Right lobe of liver (tissue), 6 donors: Measurements from ENCODE around the gene SYTL1. TPM values are rescaled to one million over a fixed set of nuclear protein-coding genes. Genes with fewer than 3 reads are reported as not detected.

Source experiments
- ATAC-seq, 4 donors: fragments of 200-7000 bp; cut with Tn5 transposase; one replicate each; pipeline ENCODE4 v1.9.1; 2020; ENCODE audit warnings: mild to moderate bottlenecking in 4 of 4, moderate library complexity in 4 of 4
- DNase-seq, 3 donors: peaks; one replicate each; pipeline ENCODE4 v3.0.0-alpha.2; 2020
- H3K27ac ChIP-seq, 3 donors: fragments of 200-600 bp; one replicate each; pipeline ENCODE4 v1.8.0; 2022
- H3K27me3 ChIP-seq, 2 donors: fragments of 200-600 bp; one replicate each; pipeline ENCODE4 v1.8.0; 2022
- H3K36me3 ChIP-seq, 4 donors: fragments of 200-600 bp; sonication (generic) in 1 of 4; one replicate each; pipeline versions ENCODE4 v1.5.1 to v1.8.0; 2017 to 2022; ENCODE audit warnings: control low read depth in 1 of 4
- H3K4me1 ChIP-seq, 4 donors: fragments of 200-600 bp; sonication (generic) in 1 of 4; one replicate each; pipeline versions ENCODE4 v1.5.1 to v1.8.0; 2017 to 2022; ENCODE audit warnings: control low read depth in 1 of 4
- H3K4me3 ChIP-seq, 3 donors: fragments of 200-600 bp; one replicate each; pipeline ENCODE4 v1.8.0; 2022
- H3K9me3 ChIP-seq, 4 donors: fragments of 200-600 bp; sonication (generic) in 1 of 4; one replicate each; pipeline versions ENCODE4 v1.5.1 to v1.8.0; 2017 to 2022; ENCODE audit warnings: control low read depth in 1 of 4
- POLR2A ChIP-seq: fragments of 450-650 bp; IDR thresholded peaks from one replicate; pipeline ENCODE4 v1.6.1; 2017; ENCODE audit warnings: antibody characterized with exemption, mild to moderate bottlenecking
- WGBS: methylation state at CpG from one replicate; pipeline ENCODE4 v1.1.6; 2018; ENCODE audit warnings: low coverage, low lambda C conversion rate; ENCODE audit not compliant: insufficient coverage; ENCODE audit errors: missing lambda C conversion rate; 5-methylcytosine and 5-hydroxymethylcytosine counted together
- intact Hi-C, 2 donors: fragments of 100-400 bp; cut with DNase I; formaldehyde crosslinking; loops; one replicate each; pipeline versions ENCODE4 v1.11.2 to v1.14.1; 2022
- total RNA-seq, 6 experiments: library from RNA; depleted of rRNA in 2 of 6; stranded (reverse); fragments of >200 nt in 2 of 6; fragmentation: NEBNext Ultra II Directional in 3 of 6; extraction: Animal tissue kit (Norgen Biotek cat#: 25700) in 3 of 6; gene quantifications; one replicate each; pipeline versions ENCODE4 v1.1.0 to v1.2.4, GENCODE V29; 2016 to 2023
- TF ChIP-seq, protein P1 (sequence below), 4 donors: fragments of 200-600 bp in 3 of 4; fragments of 450-650 bp in 1 of 4; IDR thresholded peaks; one replicate each; pipeline versions ENCODE4 v1.5.1 to v1.8.0; 2016 to 2022; ENCODE audit warnings: antibody characterized with exemption in 4 of 4, mild to moderate bottlenecking in 2 of 4
- donor health status: DM: no; HTN: yes; CAD: no.
- donor health status: DM: no; HTN: no; CAD: no.
- donor health status: DM: no; HTN: no; CAD: no.
- donor health status: DM: no; HTN: yes; CAD: no.
- donor health status: DM: no; HTN: yes; CAD: no.

SYTL1 gene
- total RNA-seq, 6 experiments from 2014 or later: 0.37 to 1.7 (median 0.80) TPM

DNA sequence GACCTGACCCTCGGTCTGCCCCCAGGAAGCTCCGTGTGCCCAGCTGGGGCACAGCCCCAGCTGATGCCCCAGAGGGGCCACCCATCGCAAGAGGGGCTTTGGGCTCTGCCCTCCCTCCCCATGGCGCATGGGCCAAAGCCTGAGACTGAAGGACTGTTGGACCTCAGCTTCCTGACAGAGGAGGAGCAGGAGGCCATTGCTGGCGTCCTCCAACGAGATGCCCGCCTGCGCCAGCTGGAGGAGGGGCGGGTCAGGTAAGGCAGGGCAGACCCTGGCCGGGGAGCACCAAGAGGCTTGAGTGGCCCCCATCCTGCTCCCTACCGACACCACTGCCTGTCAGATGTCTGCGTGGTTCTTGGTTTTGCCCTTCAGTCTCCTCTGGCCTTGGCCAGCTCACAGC, 3.5 kb downstream of the SYTL1 start:
- intact Hi-C loops: no loop called here
- WGBS: no CpG with 5 or more reads among the region's 12 CpGs
- TF ChIP-seq, protein P1, sequence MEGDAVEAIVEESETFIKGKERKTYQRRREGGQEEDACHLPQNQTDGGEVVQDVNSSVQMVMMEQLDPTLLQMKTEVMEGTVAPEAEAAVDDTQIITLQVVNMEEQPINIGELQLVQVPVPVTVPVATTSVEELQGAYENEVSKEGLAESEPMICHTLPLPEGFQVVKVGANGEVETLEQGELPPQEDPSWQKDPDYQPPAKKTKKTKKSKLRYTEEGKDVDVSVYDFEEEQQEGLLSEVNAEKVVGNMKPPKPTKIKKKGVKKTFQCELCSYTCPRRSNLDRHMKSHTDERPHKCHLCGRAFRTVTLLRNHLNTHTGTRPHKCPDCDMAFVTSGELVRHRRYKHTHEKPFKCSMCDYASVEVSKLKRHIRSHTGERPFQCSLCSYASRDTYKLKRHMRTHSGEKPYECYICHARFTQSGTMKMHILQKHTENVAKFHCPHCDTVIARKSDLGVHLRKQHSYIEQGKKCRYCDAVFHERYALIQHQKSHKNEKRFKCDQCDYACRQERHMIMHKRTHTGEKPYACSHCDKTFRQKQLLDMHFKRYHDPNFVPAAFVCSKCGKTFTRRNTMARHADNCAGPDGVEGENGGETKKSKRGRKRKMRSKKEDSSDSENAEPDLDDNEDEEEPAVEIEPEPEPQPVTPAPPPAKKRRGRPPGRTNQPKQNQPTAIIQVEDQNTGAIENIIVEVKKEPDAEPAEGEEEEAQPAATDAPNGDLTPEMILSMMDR (IDR thresholded peaks at IDR 0.05): no peak
- no peak for TF ChIP-seq POLR2A
- no peaks in the 10 kb centered on the region for H3K36me3 ChIP-seq
- no peaks in the 10 kb centered on the region for H3K27me3 ChIP-seq
- DNase-seq: no peak
- no peak overlapping the region for H3K4me3 ChIP-seq
- no peak overlapping the region for H3K27ac ChIP-seq
- peaks cover 0 to 8% (median 0%) of the 10 kb centered on the region in 4 donors for H3K4me1 ChIP-seq
- no peaks in the 10 kb centered on the region for H3K9me3 ChIP-seq
- ATAC-seq: no peak

DNA sequence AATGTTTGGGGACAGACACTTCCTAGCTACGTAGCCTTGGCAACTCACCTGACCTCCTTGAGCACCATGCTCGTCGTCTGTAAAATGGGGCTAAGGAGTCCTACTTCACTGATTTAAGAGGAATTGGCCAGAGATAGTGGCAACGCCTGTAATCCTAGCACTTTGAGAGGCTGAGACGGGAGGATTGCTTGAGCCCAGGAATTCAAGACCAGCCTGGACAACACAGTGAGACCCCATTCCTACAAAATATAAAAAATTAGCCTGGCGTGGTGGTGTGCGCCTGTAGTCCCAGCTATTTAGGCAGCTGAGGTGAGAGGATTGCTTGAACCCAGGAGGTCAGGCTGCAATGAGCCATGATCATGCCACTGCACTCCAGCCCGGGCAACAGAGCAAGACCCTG, 4.5 kb downstream of the SYTL1 start:
- ATAC-seq (no peak), DNase-seq (no peak)
- TF ChIP-seq POLR2A: no peak
- TF ChIP-seq, protein P1 (IDR thresholded peaks at IDR 0.05): no peak
- intact Hi-C loops: no loop called here
- no peak overlapping the region for H3K4me3 ChIP-seq
- no peaks in the 10 kb centered on the region for H3K36me3 ChIP-seq
- H3K27ac ChIP-seq: no peak overlapping the region
- H3K9me3 ChIP-seq: no peaks in the 10 kb centered on the region
- H3K4me1 ChIP-seq: peaks cover 0 to 8% (median 0%) of the 10 kb centered on the region in 4 donors
- H3K27me3 ChIP-seq: no peaks in the 10 kb centered on the region
- WGBS: 92% methylated on average over 4 of the region's 8 CpGs

DNA sequence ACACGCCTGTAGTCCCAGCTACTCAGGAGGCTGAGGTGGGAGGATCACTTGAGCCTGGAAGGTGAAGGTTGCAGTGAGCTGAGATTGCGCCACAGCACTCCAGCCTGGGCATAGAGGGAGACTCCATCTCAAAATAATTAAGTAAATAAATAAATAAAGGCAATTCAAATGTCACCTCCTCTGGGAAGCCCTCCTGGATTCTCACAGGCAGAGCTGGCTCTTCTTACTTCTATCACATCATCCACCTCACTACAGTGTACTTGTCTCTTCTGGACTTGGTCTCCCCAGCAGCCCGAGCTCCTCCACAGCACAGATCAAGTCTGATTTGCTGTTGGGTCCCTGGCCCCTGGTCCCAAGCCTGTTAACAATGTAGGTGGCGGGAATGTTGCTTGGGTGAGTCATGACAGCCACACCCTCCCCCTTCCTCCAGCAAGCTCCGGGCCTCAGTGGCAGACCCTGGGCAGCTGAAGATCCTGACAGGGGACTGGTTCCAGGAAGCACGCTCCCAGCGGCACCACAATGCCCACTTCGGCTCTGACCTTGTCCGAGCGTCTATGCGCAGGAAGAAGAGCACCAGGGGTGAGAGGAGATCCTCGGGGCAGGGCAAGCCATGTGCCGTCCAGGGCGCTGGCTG, 5.3 kb downstream of the SYTL1 start:
- DNase-seq: no peak
- no peaks in the 10 kb centered on the region for H3K36me3 ChIP-seq
- no peak for ATAC-seq
- peaks cover 0 to 8% (median 0%) of the 10 kb centered on the region in 4 donors for H3K4me1 ChIP-seq
- TF ChIP-seq, protein P1 (IDR thresholded peaks at IDR 0.05): no peak
- TF ChIP-seq POLR2A: no peak
- no peak overlapping the region for H3K4me3 ChIP-seq
- intact Hi-C loops: no loop called here
- H3K27me3 ChIP-seq: no peaks in the 10 kb centered on the region
- no peaks in the 10 kb centered on the region for H3K9me3 ChIP-seq
- H3K27ac ChIP-seq: no peak overlapping the region
- no CpG with 5 or more reads among the region's 14 CpGs for WGBS

DNA sequence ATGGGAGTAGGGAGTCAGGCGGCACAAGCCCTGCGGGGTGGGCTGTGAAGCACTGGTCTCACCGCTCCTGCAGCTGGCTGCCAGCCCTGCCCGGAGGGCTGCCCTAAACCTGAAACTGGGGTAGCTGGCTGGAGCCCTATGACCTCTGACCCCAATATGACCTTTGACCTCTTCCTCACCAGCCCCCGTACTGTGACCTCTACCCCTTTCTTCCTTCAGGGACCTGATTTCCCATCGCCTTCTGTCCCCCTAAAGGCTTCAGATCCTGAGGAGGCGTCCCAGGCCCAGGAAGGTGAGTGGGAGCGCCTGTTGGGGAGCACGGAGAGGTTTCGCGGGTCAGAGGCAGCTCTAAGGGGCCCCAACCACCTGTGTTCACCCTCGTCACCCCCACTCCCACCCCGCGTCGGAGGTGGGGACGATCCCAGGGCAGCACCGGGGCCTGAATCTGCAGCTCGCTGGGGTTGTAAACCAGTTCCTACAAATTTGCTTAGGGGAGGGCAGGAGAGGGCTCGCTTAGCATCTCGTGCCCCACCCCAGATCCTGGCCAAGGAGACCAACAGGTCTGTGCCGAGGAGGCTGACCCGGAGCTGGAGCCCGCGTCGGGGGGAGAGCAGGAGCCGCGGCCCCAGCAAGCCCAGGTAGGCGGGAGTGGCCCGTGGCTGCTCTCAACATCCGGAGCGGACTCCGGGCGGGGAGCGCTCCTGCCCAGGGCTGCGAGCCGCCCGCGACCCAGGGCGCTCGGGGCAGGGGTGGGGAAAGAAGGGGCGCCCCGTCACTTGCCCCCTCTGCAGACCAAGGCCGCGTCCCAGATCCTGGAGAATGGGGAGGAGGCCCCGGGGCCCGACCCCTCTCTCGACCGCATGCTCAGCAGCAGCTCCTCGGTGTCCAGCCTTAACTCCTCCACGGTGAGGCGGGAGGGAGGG, 7.3 kb downstream of the SYTL1 start:
- no peaks in the 10 kb centered on the region for H3K27me3 ChIP-seq
- no peak overlapping the region for H3K27ac ChIP-seq
- ATAC-seq: peak; percentile 52 to 71 (median 60)
- H3K36me3 ChIP-seq: no peaks in the 10 kb centered on the region
- H3K9me3 ChIP-seq: no peaks in the 10 kb centered on the region
- intact Hi-C loops: no loop called here
- H3K4me3 ChIP-seq: peak overlapping the region; percentile 2 to 32 (median 31)
- WGBS: 53% methylated on average over 3 of the region's 51 CpGs
- no peak for DNase-seq
- peaks cover 0 to 8% (median 0%) of the 10 kb centered on the region in 4 donors for H3K4me1 ChIP-seq
- TF ChIP-seq, protein P1 (IDR thresholded peaks at IDR 0.05): no peak
- TF ChIP-seq POLR2A: no peak
